ENCODE data around the gene DENND6B.
"Not testable (repeated sequence)": the region's sequence is repeated elsewhere in the genome, so short reads cannot be mapped to it uniquely, and the experiment has no call there.

The DENND6B gene

DNA sequence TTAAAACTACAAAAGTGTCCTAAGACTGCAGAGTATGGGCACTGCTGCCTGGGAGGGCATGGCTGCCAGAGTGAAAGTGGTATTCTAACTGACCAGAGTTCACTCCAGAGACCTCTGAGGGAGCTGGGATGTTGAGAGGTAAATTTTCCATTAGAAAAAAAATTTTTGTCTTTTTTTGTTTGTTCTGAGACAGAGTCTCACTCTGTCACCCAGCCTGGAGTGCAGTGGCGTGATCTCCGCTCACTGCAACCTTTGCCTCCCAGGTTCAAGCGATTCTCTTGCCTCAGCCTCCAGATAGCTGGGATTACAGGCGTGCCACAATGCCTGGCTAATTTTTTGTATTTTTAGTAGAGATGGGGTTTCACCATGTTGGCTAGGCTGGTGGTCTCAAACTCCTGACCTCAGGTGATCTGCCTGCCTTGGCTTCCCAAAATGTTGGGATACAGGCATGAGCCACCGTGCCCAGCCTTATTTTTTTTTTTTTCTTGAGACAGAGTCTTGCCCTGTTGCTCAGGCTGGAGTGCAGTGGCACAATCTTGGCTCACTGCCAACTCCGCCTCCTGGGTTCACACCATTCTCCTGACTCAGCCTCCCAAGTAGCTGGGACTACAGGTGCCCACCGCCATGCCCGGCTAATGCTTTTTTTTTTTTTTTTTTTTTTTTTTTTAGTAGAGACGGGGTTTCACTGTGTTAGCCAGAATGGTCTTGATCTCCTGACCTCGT is 4.3 kb downstream of the DENND6B start:
- H3K27me3 Mint-ChIP-seq, H3K4me3 Mint-ChIP-seq, H3K9me3 Mint-ChIP-seq, ATAC-seq, H3K36me3 Mint-ChIP-seq, H3K27ac Mint-ChIP-seq: not testable (repeated sequence)
- H3K4me1 Mint-ChIP-seq, result peaks cover 36% of the 10 kb centered on the region

DNA sequence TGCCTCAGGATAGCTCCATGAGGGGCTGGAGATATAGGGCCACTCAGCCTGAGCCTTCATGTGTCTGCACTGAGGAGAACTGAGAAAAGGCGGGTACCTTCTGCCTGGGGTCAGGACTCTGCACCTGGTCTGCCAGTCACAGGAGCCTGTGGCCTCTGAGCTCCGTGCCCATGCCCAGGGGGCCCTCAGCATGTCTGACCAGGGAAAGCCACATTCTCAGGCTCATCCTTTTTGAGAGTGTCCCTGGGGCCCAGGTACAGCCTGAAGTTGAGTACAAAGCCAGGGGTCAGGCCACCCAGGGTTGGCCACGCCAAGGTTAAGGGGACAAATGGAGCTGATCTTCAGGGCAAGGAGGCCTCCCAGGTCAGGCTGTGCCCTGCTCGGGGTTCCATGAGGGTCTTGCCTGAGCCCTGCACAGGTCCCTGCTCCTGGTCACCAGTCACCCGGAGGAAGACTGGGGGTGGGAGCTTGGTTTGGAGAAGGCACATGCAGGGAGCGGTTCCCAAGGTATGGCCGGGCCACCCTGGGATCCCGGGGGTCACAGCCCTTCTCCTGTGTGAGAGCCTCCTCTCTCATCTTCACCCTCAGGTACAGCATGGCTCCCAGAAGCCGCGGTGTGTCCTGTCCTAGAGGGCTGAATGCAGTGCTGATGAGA is 6.0 kb downstream of the DENND6B start:
- no peak overlapping the region for H3K4me3 Mint-ChIP-seq
- H3K27ac Mint-ChIP-seq, result no peak overlapping the region
- ATAC-seq, result no peak
- no peaks in the 10 kb centered on the region for H3K9me3 Mint-ChIP-seq
- no peaks in the 10 kb centered on the region for H3K36me3 Mint-ChIP-seq
- H3K4me1 Mint-ChIP-seq, result peaks cover 30% of the 10 kb centered on the region
- H3K27me3 Mint-ChIP-seq, result no peaks in the 10 kb centered on the region

DNA sequence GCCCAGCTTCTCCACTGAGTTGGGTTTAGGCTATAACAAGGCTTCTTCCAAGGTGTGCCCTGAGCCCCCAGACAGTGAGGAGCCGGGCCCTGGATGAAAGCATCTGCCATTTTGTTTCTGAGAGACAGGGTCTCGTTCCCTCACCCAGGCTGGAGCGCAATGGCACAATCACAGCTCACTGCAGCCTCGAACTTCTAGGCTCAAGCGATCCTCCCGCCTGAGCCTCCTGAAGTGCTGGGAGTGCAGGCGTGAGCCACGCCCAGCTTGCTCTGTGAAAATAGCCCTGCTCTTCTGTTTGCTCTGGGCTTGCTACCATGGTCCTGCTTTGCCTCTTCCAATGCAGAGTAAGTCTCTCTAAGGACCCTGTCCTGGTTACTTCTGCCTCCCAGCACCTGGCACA is 6.7 kb downstream of the DENND6B start:
- no peak for ATAC-seq
- no peaks in the 10 kb centered on the region for H3K27me3 Mint-ChIP-seq
- H3K4me3 Mint-ChIP-seq, result no peak overlapping the region
- H3K4me1 Mint-ChIP-seq, result peaks cover 35% of the 10 kb centered on the region
- no peaks in the 10 kb centered on the region for H3K36me3 Mint-ChIP-seq
- H3K27ac Mint-ChIP-seq, result no peak overlapping the region
- H3K9me3 Mint-ChIP-seq, result no peaks in the 10 kb centered on the region

DNA sequence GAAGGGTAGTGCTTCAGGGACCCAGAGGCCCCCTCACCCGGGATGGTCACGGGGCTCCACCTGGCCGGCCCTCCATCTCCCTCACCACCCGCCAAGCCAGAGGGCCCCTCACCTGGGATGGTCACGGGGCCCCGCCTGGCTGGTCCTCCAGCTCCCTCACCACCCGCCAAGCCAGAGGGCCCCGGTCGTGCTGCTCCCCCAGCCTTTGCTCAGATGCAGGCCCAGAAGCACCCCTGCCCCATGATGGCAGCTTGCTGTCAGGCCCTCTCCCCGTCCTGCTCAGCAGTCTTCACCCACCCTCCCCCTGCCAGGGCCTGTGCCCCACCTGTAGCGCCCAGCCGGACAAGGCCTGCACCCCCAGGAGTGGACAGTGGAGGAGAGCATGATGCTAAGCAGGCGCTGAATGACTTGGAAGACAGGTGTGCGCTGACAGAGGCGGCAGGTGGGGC is 7.3 kb downstream of the DENND6B start:
- H3K36me3 Mint-ChIP-seq, result no peaks in the 10 kb centered on the region
- ATAC-seq, result no peak
- peak overlapping the region; percentile 19 for H3K27ac Mint-ChIP-seq
- H3K4me3 Mint-ChIP-seq, result no peak overlapping the region
- H3K9me3 Mint-ChIP-seq, result no peaks in the 10 kb centered on the region
- H3K27me3 Mint-ChIP-seq, result no peaks in the 10 kb centered on the region
- peaks cover 39% of the 10 kb centered on the region for H3K4me1 Mint-ChIP-seq

DNA sequence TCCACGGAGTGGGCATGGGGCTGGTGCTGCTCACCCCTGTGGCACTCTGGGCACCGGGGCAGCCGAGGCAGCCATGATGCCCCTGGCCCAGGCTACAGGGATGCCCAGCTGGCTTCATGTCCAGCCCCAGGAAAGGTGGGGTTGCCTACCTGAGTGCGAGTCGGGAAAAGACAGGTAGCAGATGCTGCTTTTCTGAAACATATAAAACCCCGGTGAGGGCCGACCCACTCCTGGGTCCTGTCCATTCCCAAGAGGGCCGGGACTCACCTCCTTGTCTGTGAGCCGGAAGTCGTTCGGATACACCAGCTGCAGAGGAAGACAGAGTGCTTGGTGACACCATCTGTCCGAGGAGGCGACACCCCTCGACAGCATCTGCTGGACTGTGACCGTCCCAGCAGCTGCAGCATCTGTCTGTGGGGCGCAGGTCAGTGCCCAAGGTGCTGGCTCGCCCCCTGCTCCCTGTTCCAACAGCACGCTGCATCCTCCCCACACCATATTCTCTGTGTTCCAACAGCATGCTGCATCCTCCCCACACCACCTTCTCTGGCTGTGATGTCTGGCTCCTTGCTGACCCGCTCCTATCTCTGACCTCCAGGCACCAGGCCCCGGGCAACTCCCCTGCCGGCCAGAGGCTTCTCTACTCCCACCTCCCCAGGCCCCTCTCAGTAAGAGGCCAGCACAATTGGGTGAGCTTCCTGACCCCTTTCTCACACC is 8.0 kb downstream of the DENND6B start:
- Mint-ChIP-seq H3K4me3 (no peak overlapping the region), H3K27me3 (no peaks in the 10 kb centered on the region), H3K9me3 (no peaks in the 10 kb centered on the region), H3K4me1 (peaks cover 46% of the 10 kb centered on the region), H3K36me3 (no peaks in the 10 kb centered on the region), H3K27ac (peak overlapping the region; percentile 19)
- no peak for ATAC-seq

DNA sequence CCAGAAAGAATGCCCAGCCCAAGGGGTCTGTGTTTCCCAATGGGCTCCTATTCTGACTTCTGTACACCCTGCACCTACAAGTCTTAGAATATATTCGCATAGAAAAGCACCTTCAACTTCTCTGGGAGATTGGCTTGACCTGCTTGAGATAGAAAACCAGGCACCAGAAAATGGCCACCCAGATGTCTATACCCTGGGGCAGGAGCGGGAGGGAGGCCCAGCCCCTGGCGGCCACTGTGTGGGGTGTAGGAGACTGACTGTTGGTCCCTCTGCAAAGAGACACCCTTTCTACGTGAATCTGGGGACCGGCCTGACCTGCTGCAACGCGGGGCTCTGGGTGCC is 8.5 kb downstream of the DENND6B start:
- Mint-ChIP-seq H3K4me1 (peaks cover 51% of the 10 kb centered on the region), H3K27me3 (no peaks in the 10 kb centered on the region), H3K36me3 (no peaks in the 10 kb centered on the region), H3K27ac (no peak overlapping the region), H3K4me3 (no peak overlapping the region), H3K9me3 (no peaks in the 10 kb centered on the region)
- no peak for ATAC-seq

DNA sequence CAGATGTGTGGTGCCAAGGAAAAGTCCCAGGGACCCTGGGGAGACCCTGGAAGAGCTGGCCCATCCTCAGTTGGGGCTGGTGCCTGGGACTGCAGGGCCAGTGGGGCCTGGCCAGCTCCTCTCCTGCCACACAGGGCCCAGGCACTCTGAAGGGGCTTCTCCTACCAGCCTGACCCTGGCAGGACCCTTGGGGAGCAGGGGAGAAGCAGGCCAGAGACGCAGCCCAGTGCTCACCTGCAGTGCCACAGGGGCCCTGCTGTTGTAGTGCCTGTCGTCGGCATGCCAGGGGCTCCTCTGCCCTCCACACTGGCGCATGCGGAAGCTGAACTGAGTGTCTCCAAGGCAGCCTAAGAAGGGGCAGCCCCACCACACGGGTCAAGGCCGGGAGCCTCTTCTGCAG is 9.1 kb downstream of the DENND6B start:
- H3K9me3 Mint-ChIP-seq, result no peaks in the 10 kb centered on the region
- peaks cover 54% of the 10 kb centered on the region for H3K4me1 Mint-ChIP-seq
- peak overlapping the region; percentile 42 for H3K27ac Mint-ChIP-seq
- ATAC-seq, result no peak
- no peaks in the 10 kb centered on the region for H3K27me3 Mint-ChIP-seq
- H3K36me3 Mint-ChIP-seq, result no peaks in the 10 kb centered on the region
- H3K4me3 Mint-ChIP-seq, result no peak overlapping the region

DNA sequence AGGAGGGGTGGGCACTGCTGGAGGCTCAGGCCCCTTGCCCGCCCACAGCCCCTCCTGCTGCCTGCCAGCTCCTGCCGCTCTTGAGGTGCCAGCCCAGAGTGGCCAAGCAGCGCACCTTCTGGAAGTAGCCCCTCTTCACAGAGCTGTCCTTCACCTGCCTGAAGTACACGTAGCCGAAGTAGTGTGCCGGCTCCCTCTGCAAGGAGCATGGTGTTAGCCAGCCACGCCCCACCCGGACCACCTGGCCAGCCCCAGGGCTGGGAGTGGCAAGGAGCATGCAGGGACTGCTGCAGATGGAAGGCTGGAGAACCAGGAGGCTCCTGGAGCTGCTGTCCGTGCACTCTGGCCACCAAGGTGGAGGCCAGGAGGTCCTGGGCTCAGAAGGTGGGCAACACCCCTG is 9.6 kb downstream of the DENND6B start:
- no peaks in the 10 kb centered on the region for H3K27me3 Mint-ChIP-seq
- no peaks in the 10 kb centered on the region for H3K9me3 Mint-ChIP-seq
- peaks cover 54% of the 10 kb centered on the region for H3K4me1 Mint-ChIP-seq
- H3K36me3 Mint-ChIP-seq, result no peaks in the 10 kb centered on the region
- H3K4me3 Mint-ChIP-seq, result no peak overlapping the region
- H3K27ac Mint-ChIP-seq, result no peak overlapping the region
- no peak for ATAC-seq

DNA sequence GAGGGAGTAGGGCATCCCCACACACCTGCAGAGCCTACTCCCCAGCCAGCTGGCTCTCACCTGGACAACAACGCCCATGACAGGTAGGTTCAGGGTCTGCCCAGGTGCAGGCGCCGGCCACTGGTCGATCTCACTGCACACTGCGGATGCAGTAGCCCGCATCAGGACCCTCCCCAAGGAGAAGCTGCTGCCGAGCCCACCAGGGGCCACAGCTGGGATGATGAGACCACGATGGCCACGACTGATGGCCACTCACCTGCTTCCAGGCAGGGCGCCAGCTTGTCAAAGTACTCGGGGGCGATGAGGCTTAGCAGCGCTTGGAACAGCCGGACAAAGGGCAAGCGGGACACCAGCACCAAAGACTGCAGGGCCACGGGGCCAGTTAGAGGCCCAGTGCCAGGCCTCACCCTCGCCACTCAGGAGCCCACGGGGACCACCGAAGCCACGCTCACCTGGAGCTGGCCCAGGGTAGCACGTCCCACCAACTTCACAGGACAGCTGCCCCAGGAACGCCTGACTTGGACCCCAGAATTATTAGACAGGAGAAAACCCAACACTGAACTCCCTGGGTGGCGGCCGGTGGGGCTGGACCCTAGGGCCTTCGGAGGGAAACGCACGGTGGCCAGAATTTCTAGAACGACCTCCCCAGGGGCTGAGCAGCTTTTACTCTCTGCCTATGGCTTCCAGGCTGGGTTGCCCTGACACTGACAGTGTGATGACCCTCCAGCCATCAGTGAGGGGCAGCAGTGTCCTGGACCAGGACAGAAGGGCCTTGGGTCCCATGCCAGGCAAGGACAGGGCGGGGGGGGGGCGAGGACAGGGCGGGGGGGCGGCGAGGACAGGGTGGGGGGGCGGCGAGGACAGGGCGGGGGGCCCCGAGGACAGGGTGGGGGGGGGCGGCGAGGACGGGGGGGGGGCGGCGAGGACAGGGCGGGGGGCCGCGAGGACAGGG is 10.4 kb downstream of the DENND6B start:
- H3K4me1 Mint-ChIP-seq, result peaks cover 59% of the 10 kb centered on the region

DNA sequence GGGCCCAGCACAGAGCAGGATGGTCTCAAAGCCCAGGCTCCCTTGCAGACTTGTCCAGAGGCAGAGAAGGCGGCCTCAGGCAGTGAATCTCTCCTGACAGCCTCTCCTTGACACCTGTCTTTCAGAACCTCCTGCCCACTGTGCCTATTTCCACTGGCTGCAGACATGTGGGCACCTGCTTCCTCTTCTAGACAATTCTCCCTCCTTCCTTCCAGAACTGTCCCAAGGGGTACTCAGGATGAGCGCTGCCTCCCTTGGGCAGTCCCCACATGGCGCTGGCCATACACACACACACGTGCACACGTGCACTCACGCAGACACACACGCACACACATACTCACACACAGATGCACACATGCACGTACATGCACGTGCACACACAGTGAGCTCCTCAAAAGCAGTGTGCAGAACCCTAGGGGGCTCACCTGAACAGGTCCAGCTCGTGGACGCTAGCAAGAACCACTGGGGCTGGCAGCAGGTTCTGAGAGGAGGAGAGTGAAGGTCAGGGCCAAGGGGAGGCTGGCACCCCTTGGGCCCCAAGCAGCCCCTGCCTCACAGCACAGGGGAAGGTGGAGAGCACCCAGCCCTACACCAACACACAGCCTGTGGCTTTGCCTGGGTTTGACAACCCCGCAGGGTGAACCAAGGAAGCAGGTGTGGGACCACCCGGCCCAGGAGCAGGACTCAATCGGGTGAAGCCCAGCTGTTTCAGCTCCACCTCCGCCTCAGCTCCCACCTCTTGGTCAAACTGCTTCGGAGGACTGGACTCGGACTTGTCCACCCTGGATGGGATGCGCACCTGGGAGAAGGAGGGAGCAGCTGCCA is 11.3 kb downstream of the DENND6B start:
- Mint-ChIP-seq H3K4me3 (peak overlapping the region; percentile 52), H3K27ac (peak overlapping the region; percentile 87), H3K36me3 (no peaks in the 10 kb centered on the region), H3K4me1 (peaks cover 57% of the 10 kb centered on the region), H3K9me3 (no peaks in the 10 kb centered on the region), H3K27me3 (no peaks in the 10 kb centered on the region)
- peak; percentile 21 for ATAC-seq

More for the DNA sequence above, 10.4 kb downstream of the DENND6B start:
- ATAC-seq, result no peak
- no peaks in the 10 kb centered on the region for H3K36me3 Mint-ChIP-seq
- peak overlapping the region; percentile 35 for H3K27ac Mint-ChIP-seq
- H3K27me3 Mint-ChIP-seq, result no peaks in the 10 kb centered on the region
- H3K9me3 Mint-ChIP-seq, result no peaks in the 10 kb centered on the region
- no peak overlapping the region for H3K4me3 Mint-ChIP-seq

DNA sequence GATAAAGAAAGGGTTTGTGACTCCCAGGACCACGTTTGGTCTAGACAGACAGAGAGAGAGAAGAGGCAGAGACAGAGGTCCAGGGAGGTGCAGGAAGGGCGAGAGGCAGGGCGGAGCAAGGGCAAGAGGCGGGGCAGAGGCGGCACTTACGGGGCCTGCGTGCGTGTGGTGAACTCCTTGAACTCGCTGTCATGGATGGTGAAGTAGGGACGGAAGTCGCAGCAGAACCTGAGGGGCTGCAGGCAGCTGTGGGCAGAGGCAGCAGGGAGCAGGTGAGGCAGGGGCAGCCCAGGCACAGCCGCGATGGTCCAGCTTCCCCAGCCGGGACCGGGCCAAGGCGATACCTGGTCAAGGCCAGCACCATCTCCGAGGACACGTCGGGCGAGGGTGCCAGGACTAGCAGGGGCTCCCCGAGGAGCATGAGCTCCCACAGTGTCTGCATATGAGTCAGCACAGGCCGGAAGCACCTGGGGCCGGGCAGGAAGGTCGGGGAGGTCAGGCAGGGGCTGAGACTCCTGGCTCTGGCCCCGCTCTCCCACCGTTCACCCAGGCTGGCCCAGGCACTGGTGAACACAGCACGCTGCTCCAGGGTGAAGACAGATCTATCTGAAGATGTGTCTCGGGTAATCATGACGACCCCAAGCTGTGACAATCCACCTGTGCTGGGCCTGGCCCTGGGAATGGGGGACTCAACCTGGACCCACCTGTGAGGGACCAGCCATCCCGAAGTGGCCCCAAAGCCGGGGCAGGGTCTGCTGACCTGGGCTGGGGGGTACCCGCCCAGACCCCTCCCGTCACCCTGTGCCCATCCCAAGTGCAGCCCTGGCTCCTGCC is 12.1 kb downstream of the DENND6B start:
- peak overlapping the region; percentile 78 for H3K4me3 Mint-ChIP-seq
- peak; percentile 91 for ATAC-seq
- H3K36me3 Mint-ChIP-seq, result no peaks in the 10 kb centered on the region
- H3K9me3 Mint-ChIP-seq, result no peaks in the 10 kb centered on the region
- H3K4me1 Mint-ChIP-seq, result peaks cover 53% of the 10 kb centered on the region
- H3K27ac Mint-ChIP-seq, result peak overlapping the region; percentile 87
- H3K27me3 Mint-ChIP-seq, result no peaks in the 10 kb centered on the region

DNA sequence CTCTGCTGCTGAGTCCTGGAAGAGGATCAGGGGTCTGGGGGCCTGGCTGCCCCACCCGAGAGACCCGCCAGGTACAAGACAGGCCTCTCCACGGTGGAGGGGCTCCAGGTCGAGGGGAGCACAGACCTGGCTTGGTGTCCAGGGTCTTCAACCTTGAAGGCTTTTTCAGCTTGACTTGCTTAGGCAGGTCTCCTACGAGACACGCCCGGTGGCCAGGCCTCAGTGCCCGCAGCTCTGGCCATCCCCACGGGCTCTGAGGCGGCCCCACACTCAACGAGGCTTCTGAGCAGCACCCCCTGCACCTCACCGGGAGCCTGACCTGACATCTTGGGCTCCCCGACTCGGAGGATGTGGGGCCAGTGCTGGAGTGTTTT is 12.7 kb downstream of the DENND6B start:
- Mint-ChIP-seq H3K27me3 (no peaks in the 10 kb centered on the region), H3K27ac (peak overlapping the region; percentile 87), H3K4me1 (peaks cover 50% of the 10 kb centered on the region), H3K9me3 (no peaks in the 10 kb centered on the region), H3K36me3 (no peaks in the 10 kb centered on the region), H3K4me3 (peak overlapping the region; percentile 78)
- no peak for ATAC-seq

DNA sequence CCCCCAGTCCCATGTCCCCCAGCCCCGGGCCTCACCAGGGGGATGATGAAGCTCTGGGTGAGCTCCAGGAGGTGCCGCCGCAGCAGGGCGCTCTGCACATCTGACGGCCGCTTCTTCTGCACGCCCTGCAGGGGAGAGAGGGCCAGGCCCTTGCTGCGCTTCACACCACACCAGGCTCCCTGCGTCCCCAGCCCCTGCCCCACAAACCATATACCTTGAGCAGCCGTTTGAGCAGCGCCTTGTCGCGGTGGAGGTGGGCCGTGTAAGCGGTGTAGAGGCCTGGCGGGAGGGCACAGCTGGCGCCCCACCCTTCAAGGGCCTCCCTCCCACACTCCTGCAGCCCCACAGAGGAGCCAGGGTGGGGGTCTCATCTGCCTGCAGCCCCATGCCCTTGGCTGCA is 13.2 kb downstream of the DENND6B start:
- no peak for ATAC-seq
- peaks cover 50% of the 10 kb centered on the region for H3K4me1 Mint-ChIP-seq
- H3K27ac Mint-ChIP-seq, result peak overlapping the region; percentile 87
- H3K9me3 Mint-ChIP-seq, result no peaks in the 10 kb centered on the region
- no peaks in the 10 kb centered on the region for H3K36me3 Mint-ChIP-seq
- H3K4me3 Mint-ChIP-seq, result peak overlapping the region; percentile 78
- no peaks in the 10 kb centered on the region for H3K27me3 Mint-ChIP-seq

DNA sequence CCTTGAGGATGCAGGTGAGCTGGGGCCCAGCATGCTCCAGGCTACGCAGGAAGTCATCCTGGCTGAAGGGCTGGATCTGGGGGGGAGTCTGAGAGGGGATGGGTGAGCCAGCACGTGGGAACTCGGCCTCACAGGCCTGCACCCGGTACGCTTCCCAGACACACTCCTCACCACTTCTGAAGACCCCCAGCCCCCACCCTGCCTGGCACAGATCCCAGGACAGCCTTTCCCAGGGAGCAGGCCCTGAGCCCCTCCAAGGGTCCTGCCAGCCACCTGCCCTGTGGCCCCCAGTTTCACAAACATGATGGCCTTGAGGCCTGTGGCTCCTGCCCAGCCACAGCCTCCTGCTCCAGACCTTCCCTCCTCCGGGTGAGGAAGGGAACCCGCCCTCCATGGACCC is 13.8 kb downstream of the DENND6B start:
- Mint-ChIP-seq H3K27ac (no peak overlapping the region), H3K4me3 (no peak overlapping the region), H3K36me3 (no peaks in the 10 kb centered on the region), H3K27me3 (no peaks in the 10 kb centered on the region), H3K9me3 (no peaks in the 10 kb centered on the region), H3K4me1 (peaks cover 46% of the 10 kb centered on the region)
- ATAC-seq, result no peak

All from stimulated activated memory B cell treated with anti-CD40 and anti-IgM and Interleukin-4, amounts not matched to agents 10 μg/mL and 1 μg/mL and 100 μg/mL, for 72 hours (primary cell).